WERI-Rb-1 (cell line): ENCODE measurements around the gene UBE2O.

Source experiments
- DNase-seq: peaks from one replicate; pipeline ENCODE4 v3.0.0-alpha.2; 2020
- H3K27ac ChIP-seq: fragments of 250-450 bp; sonication (Bioruptor Pico); 2 replicates; pipeline ENCODE4 v1.5.1; 2020; ENCODE audit warnings: mild to moderate bottlenecking, moderate library complexity
- H3K27me3 ChIP-seq: fragments of 250-450 bp; sonication (Bioruptor Pico); 2 replicates; pipeline ENCODE4 v1.5.1; 2021; ENCODE audit warnings: mild to moderate bottlenecking, low read depth, moderate library complexity; ENCODE audit not compliant: insufficient read depth, severe bottlenecking
- H3K36me3 ChIP-seq: fragments of 250-450 bp; sonication (Bioruptor Pico); 2 replicates; pipeline ENCODE4 v1.5.1; 2020; ENCODE audit warnings: mild to moderate bottlenecking, moderate library complexity
- H3K4me3 ChIP-seq: 2 replicates; pipeline ENCODE4 v1.5.1; 2011; ENCODE audit warnings: low read depth, mild to moderate bottlenecking, control low read depth, low read length
- H3K9me3 ChIP-seq: fragments of 250-450 bp; sonication (Bioruptor Pico); 2 replicates; pipeline ENCODE4 v1.5.1; 2021; ENCODE audit warnings: mild to moderate bottlenecking, moderate library complexity; ENCODE audit not compliant: severe bottlenecking
- TF ChIP-seq, protein P1 (sequence below): IDR thresholded peaks from 2 replicates; pipeline ENCODE4 v1.5.1; 2011; ENCODE audit warnings: low read depth, mild to moderate bottlenecking, control low read depth, inconsistent platforms, low read length

UBE2O gene

DNA sequence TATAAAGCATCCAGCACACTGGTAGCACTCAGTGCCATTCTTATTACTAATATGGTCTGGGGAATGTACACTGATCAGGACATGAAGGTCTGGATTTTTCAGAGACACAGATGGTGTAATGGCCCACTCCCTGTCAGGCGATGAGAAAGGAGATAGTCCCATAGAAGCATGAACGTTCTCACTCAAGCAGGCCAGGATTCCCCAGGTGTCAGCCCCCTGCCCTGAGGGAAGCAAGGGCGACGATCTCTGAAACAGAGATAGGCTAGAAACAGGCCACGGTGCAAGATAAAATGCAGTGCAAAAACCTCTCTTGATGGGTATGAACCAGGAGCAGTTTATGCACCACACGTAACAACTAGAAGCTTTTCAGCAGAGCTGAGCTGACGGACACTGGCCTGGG lies 109.8 kb downstream of the UBE2O start:
- no peaks in the 10 kb centered on the region for H3K27me3 ChIP-seq
- TF ChIP-seq, protein P1, sequence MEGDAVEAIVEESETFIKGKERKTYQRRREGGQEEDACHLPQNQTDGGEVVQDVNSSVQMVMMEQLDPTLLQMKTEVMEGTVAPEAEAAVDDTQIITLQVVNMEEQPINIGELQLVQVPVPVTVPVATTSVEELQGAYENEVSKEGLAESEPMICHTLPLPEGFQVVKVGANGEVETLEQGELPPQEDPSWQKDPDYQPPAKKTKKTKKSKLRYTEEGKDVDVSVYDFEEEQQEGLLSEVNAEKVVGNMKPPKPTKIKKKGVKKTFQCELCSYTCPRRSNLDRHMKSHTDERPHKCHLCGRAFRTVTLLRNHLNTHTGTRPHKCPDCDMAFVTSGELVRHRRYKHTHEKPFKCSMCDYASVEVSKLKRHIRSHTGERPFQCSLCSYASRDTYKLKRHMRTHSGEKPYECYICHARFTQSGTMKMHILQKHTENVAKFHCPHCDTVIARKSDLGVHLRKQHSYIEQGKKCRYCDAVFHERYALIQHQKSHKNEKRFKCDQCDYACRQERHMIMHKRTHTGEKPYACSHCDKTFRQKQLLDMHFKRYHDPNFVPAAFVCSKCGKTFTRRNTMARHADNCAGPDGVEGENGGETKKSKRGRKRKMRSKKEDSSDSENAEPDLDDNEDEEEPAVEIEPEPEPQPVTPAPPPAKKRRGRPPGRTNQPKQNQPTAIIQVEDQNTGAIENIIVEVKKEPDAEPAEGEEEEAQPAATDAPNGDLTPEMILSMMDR, result no peak
- no peak for DNase-seq
- no peaks in the 10 kb centered on the region for H3K9me3 ChIP-seq
- H3K4me3 ChIP-seq, result no peak overlapping the region
- H3K27ac ChIP-seq, result no peak overlapping the region
- H3K36me3 ChIP-seq, result peaks cover 77% of the 10 kb centered on the region

DNA sequence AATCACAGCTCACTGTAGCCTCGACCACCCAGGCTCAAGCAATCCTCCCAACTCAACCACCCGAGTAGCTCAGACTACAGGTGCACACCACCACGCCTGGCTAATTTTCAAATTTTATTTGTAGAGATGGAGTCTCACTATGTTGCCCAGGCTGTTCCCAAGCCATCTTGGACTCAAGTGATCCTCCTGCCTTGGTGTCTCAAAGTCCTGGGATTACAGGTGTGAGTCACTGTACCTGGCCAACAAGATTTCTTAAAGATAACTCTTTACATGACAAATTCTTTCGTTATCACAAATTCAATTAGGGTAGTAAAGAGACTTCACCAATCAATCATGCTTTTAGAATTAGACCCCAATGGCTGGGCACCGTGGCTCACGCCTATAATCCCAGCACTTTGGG lies 111.7 kb downstream of the UBE2O start:
- no peak for DNase-seq
- Histone ChIP-seq H3K9me3 (no peaks in the 10 kb centered on the region), H3K36me3 (peaks cover 66% of the 10 kb centered on the region), H3K4me3 (no peak overlapping the region), H3K27ac (no peak overlapping the region), H3K27me3 (no peaks in the 10 kb centered on the region)
- TF ChIP-seq, protein P1, result no peak
